ENCODE results near the gene PKP4. TPM values are rescaled to one million over a fixed set of nuclear protein-coding genes. Genes with fewer than 3 reads are reported as not detected.

Gene PKP4
- total RNA-seq, 1 donor from 2014 or later = 30.3 TPM

DNA sequence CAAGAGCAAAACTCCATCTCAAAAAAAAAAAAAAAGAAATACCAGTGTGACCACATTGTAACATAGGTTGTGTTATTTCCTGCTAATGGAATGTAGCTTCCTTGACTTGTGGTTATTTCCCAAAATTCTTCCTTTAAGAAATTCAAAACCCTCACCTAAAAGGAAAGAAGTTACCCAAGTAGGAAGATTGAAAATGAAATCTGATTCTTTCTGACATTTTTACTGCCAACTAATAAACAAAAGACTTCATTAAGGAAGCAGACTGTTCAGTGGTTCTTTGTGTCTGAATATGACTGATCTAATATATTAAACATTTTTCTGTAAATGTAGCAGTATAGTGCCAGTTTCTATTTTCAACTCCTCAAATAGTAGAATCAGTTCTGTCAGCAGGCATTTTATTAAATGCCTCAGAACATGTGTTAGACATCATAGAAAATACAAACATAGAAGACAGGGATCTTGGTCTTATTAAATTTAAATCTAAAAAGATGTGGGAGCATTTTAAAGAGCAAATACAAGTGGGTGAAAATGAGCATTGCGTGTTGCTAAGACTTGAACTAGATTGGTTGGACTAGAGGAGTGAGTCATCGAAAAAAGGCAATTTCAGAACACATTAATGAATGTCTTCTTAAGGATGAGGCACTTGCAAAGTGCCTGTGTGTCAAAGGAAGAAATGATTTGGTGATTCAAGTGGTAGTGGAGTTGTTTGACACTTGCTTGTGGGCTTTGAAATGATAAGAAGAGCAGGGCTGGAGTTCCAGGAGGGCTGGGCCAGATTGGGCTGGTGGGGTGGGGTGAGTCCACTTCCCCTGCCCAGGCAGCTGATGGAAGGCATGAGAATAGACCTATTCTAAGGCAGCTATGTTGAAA, 53.4 kb downstream of the PKP4 start:
- no peak overlapping the region for H3K27ac Mint-ChIP-seq
- H3K9me3 Mint-ChIP-seq = no peaks in the 10 kb centered on the region
- H3K4me1 Mint-ChIP-seq (ENCODE audit: low read depth) = peaks cover 9% of the 10 kb centered on the region
- H3K36me3 Mint-ChIP-seq (ENCODE audit: low read depth) = peaks cover 4% of the 10 kb centered on the region
- H3K4me3 Mint-ChIP-seq = no peak overlapping the region
- no peak for DNase-seq (ENCODE audit: low spot score)
- H3K27me3 Mint-ChIP-seq (ENCODE audit: insufficient read depth) = no peaks in the 10 kb centered on the region
- intact Hi-C loops (cut with micrococcal nuclease) = no loop called here

DNA sequence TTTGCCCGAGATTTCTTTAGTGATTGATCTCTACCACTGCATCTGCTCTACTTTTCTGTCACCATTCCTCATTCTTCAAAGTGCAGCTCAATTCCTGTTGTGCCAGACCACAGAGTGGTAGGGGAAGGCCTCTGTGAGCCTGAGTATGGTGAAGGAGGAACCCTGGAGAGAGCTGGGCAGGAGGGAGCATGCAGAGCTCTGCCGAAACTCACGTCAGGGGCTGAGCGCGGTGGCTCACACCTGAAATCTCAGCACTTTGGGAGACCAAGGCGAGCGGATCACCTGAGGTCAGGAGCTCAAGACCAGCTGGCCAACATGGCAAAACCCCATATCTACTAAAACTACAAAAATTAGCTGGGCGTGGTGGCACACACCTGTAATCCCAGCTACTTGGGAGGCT, 54.1 kb downstream of the PKP4 start:
- intact Hi-C loops (cut with micrococcal nuclease) = no loop called here
- no peak overlapping the region for H3K27ac Mint-ChIP-seq

DNA sequence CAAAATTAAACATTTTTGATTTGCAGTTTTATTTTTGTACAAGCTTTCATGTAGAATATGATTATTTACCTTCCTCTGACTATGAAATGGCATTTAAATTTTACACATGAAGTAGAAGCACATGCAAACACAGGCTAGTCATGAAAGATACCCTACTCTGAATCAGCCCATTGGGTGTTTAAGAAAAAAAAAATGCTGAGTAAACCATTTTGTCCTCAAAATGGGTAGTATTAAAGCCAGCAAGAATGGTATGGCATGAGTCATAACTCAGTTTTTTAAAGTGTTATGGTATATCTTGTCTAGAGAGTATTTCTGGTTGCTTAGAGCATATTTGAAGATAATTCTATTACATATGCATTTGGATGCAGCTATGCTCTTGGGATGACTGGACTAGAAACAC, 55.0 kb downstream of the PKP4 start:
- Mint-ChIP-seq H3K9me3 (no peaks in the 10 kb centered on the region), H3K4me1 (ENCODE audit: low read depth) (peaks cover 6% of the 10 kb centered on the region), H3K4me3 (no peak overlapping the region), H3K27me3 (ENCODE audit: insufficient read depth) (no peaks in the 10 kb centered on the region), H3K36me3 (ENCODE audit: low read depth) (peaks cover 4% of the 10 kb centered on the region), H3K27ac (no peak overlapping the region)
- intact Hi-C loops (cut with micrococcal nuclease) = no loop called here
- no peak for DNase-seq (ENCODE audit: low spot score)

More for the DNA sequence above, 54.1 kb downstream of the PKP4 start:
- DNase-seq (ENCODE audit: low spot score) = no peak
- H3K36me3 Mint-ChIP-seq (ENCODE audit: low read depth) = peaks cover 4% of the 10 kb centered on the region
- H3K4me3 Mint-ChIP-seq = no peak overlapping the region
- H3K4me1 Mint-ChIP-seq (ENCODE audit: low read depth) = peaks cover 9% of the 10 kb centered on the region
- no peaks in the 10 kb centered on the region for H3K27me3 Mint-ChIP-seq (ENCODE audit: insufficient read depth)
- H3K9me3 Mint-ChIP-seq = no peaks in the 10 kb centered on the region

DNA sequence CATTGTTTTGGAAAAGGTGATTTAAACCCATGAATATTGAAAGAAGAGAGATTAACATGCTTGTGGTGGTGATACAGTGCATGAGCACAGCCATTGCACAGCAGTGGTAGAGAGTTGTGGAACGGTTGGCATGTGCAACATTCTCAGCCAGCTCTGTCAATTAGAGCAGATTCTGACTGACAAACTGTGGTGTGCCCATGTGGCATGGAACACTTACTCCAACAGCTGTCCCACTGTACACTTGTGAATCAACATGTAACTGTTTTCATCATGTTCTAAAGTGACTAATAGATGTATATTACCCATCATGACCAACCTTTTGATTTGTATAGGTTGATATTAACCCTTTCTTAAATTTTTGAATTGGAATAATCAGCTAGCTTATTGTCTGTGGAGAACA, 55.6 kb downstream of the PKP4 start:
- intact Hi-C loops (cut with micrococcal nuclease) = no loop called here
- no peaks in the 10 kb centered on the region for H3K9me3 Mint-ChIP-seq
- H3K27me3 Mint-ChIP-seq (ENCODE audit: insufficient read depth) = no peaks in the 10 kb centered on the region
- DNase-seq (ENCODE audit: low spot score) = no peak
- peaks cover 4% of the 10 kb centered on the region for H3K36me3 Mint-ChIP-seq (ENCODE audit: low read depth)
- peaks cover under 1% of the 10 kb centered on the region for H3K4me1 Mint-ChIP-seq (ENCODE audit: low read depth)
- H3K27ac Mint-ChIP-seq = no peak overlapping the region
- H3K4me3 Mint-ChIP-seq = no peak overlapping the region

DNA sequence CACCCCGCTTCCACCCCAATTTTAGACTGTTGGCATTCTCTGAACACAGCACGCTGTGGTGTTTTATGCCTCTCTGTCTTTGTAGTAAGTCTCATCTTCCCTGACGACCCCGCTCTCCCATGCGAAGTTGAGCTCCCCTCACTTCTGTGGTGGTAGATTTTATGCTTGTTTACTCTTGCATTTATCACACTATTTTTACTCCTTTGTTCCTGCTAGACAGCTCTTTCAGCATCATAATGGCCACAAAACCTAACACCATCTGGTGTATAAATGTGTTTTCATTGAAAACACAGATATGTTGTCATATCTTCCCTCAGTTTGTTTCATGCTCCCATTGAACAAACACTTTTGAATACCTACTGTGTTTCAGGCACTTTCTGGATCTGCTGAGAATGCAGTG, 57.1 kb downstream of the PKP4 start:
- peaks cover 4% of the 10 kb centered on the region for H3K36me3 Mint-ChIP-seq (ENCODE audit: low read depth)
- H3K27me3 Mint-ChIP-seq (ENCODE audit: insufficient read depth) = no peaks in the 10 kb centered on the region
- no peak for DNase-seq (ENCODE audit: low spot score)
- H3K9me3 Mint-ChIP-seq = no peaks in the 10 kb centered on the region
- intact Hi-C loops (cut with micrococcal nuclease) = no loop called here
- no peaks in the 10 kb centered on the region for H3K4me1 Mint-ChIP-seq (ENCODE audit: low read depth)
- H3K4me3 Mint-ChIP-seq = no peak overlapping the region
- H3K27ac Mint-ChIP-seq = no peak overlapping the region

DNA sequence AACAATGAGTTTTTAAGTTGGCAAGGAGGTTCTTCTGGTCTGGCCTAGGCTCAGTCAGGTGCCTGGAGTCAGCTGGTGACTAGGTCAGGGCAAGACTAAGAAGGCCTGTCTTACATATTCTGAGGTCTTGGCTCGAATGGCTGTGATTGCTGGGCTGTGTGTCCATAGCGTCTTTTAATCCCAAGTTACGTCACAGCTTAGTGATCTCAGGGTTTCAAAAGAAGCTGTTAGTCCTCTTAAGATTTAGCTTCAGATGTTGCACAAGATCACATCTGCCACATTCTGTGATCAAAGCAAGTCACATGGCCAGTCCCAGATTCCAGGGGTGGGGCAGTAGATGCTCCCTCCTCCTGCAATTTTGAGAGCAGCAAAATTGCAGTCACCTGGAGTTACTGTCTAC, 61.3 kb downstream of the PKP4 start:
- no peak for DNase-seq (ENCODE audit: low spot score)
- intact Hi-C loops (cut with micrococcal nuclease) = no loop called here
- H3K4me1 Mint-ChIP-seq (ENCODE audit: low read depth) = no peaks in the 10 kb centered on the region
- no peak overlapping the region for H3K27ac Mint-ChIP-seq
- no peaks in the 10 kb centered on the region for H3K27me3 Mint-ChIP-seq (ENCODE audit: insufficient read depth)
- H3K36me3 Mint-ChIP-seq (ENCODE audit: low read depth) = peaks cover 6% of the 10 kb centered on the region
- no peak overlapping the region for H3K4me3 Mint-ChIP-seq
- peaks cover 7% of the 10 kb centered on the region for H3K9me3 Mint-ChIP-seq

DNA sequence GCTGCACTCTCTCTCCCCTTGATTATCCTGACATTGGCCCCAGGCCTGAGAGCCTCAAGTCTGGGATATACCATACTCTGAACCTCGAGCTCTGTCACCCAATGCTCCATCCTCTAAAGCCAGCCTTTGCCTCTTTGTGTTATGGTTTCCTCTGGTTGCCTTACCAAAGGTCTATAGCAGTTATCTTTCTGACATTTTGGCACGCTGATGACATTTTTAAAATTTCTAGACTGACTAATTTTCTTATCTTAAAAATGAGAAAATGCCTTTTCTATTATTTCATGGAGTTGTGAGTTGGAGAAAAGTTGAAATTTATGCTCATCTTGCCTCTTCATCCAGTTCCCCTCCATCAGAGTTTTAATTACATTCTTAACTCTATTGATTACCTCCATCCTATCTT, 62.7 kb downstream of the PKP4 start:
- Mint-ChIP-seq H3K4me1 (ENCODE audit: low read depth) (no peaks in the 10 kb centered on the region), H3K36me3 (ENCODE audit: low read depth) (peaks cover 2% of the 10 kb centered on the region), H3K9me3 (peaks cover 7% of the 10 kb centered on the region), H3K4me3 (no peak overlapping the region), H3K27ac (no peak overlapping the region), H3K27me3 (ENCODE audit: insufficient read depth) (no peaks in the 10 kb centered on the region)
- no peak for DNase-seq (ENCODE audit: low spot score)
- intact Hi-C loops (cut with micrococcal nuclease) = no loop called here

DNA sequence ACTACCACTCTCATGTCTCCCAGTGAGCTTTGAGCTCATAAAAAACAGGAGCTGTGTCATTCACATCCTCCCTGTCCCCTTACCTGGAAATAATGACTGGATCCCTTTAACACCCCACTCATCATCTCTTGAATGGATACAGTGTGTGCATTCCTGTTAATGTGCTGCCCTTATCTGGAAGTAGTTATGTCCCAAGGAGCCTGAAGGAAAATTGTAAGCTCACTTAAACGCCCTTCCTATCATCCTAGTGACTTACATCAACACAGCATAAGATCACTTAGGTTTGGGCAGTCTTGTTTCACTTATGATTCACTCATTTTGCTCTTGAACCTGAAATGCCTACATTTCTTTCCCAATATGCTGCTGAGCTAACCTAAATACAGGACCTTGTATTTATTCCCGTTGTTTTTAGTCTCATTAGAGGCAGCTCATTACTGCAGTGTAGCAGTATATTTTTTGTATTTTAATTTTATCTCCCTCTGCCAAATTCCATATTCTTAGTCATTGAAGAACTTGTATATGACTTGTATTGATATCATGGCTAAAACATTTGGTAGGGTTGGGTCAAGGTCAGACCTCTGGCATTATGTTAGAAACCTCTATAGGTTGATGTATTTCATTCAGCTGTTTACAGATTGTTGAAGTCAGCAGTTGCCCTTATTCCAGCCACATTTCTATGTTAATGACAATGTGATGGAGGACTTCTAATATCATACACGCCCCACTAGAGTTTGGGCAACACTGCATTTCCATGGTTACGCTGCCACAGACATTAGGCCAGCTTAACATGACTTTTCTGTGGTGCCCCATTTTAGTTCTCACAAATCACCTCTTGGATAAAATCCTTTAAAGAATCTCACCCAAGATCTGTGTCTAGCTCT, 72.9 kb downstream of the PKP4 start:
- Mint-ChIP-seq H3K9me3 (no peaks in the 10 kb centered on the region), H3K36me3 (ENCODE audit: low read depth) (no peaks in the 10 kb centered on the region), H3K4me1 (ENCODE audit: low read depth) (no peaks in the 10 kb centered on the region), H3K4me3 (no peak overlapping the region), H3K27ac (no peak overlapping the region), H3K27me3 (ENCODE audit: insufficient read depth) (no peaks in the 10 kb centered on the region)
- intact Hi-C loops (cut with micrococcal nuclease) = no loop called here
- no peak for DNase-seq (ENCODE audit: low spot score)

DNA sequence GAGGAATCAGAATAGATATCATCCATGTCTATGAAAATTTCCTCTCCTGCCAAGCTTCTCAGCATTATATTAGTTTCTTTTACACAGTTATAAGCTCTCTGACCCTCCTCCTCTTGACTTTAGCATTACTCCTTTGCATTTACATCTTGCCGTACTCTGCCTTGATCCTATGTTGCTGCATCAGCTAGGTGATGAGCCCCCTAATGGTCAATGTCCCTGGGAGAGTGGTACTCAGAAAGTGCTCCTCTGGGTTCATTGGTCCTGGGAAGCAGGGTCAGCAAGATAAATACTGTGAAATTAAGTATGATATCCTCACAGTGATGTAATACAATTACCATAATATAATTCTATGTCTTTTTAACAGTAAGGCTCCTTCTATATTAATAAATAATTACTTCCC, 74.1 kb downstream of the PKP4 start:
- Mint-ChIP-seq H3K27me3 (ENCODE audit: insufficient read depth) (no peaks in the 10 kb centered on the region), H3K4me1 (ENCODE audit: low read depth) (no peaks in the 10 kb centered on the region), H3K27ac (no peak overlapping the region), H3K9me3 (no peaks in the 10 kb centered on the region), H3K36me3 (ENCODE audit: low read depth) (no peaks in the 10 kb centered on the region), H3K4me3 (no peak overlapping the region)
- DNase-seq (ENCODE audit: low spot score) = no peak
- intact Hi-C loops (cut with micrococcal nuclease) = no loop called here

DNA sequence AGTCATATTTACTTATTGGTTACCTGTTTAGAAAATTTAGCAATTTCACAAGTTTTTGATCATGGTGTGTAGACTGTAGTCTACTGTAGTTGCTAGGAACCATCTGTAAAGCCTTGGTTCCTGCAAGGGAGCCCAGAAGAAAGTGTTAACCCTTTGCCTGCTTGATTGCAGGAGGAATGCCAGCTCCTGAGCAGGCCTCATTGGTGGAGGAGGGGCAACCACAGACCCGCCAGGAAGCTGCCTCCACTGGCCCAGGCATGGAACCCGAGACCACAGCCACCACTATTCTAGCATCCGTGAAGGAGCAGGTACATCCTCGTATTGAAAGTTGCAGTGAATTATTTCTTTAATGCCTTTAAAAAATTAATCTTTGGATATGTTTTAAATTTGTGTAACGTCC, 76.3 kb downstream of the PKP4 start:
- intact Hi-C loops (cut with micrococcal nuclease) = no loop called here
- no peaks in the 10 kb centered on the region for H3K27me3 Mint-ChIP-seq (ENCODE audit: insufficient read depth)
- peaks cover 4% of the 10 kb centered on the region for H3K36me3 Mint-ChIP-seq (ENCODE audit: low read depth)
- no peak overlapping the region for H3K27ac Mint-ChIP-seq
- no peak for DNase-seq (ENCODE audit: low spot score)
- no peaks in the 10 kb centered on the region for H3K9me3 Mint-ChIP-seq
- H3K4me1 Mint-ChIP-seq (ENCODE audit: low read depth) = no peaks in the 10 kb centered on the region
- H3K4me3 Mint-ChIP-seq = no peak overlapping the region

DNA sequence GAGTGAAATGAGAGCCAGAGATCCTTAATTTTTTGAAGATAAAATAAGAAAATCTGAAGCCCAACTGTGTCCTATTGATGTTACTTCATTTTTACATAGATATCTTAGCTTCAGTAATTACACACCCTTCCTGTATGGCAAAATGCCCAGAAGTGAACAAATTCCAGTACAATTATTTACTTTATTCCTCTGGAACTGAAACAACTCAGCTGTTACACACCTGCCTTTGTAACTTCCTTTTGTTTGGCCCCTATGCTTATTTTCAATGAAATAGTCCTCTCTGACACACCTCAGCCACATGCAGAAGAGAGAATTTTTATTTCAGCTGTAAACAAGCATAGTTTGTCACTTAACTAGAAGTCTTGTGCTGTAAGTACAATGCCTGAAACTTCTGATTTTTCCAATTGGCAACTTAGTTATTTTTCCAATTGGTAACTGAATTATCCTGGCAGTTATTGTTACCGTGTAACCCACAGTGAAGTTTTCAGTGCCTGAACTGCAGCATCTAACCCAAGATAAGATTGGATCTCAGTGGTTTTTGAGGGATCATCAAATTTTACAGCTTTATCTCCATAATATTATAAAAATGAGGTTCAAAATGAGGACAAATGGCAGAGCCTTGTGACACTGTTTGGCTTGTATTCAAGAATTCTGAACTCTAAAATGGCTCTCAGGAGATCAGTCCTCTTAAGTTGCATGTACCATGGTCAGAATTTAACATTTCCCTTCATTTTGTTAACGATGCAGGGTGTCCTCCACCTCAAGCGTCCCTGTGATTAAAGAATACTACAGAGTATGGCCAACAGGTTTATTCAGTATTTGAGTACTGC, 82.6 kb downstream of the PKP4 start:
- intact Hi-C loops (cut with micrococcal nuclease) = no loop called here
- no peaks in the 10 kb centered on the region for H3K4me1 Mint-ChIP-seq (ENCODE audit: low read depth)
- H3K36me3 Mint-ChIP-seq (ENCODE audit: low read depth) = peaks cover 4% of the 10 kb centered on the region
- no peaks in the 10 kb centered on the region for H3K27me3 Mint-ChIP-seq (ENCODE audit: insufficient read depth)
- H3K9me3 Mint-ChIP-seq = no peaks in the 10 kb centered on the region
- no peak overlapping the region for H3K27ac Mint-ChIP-seq
- DNase-seq (ENCODE audit: low spot score) = no peak
- H3K4me3 Mint-ChIP-seq = no peak overlapping the region

DNA sequence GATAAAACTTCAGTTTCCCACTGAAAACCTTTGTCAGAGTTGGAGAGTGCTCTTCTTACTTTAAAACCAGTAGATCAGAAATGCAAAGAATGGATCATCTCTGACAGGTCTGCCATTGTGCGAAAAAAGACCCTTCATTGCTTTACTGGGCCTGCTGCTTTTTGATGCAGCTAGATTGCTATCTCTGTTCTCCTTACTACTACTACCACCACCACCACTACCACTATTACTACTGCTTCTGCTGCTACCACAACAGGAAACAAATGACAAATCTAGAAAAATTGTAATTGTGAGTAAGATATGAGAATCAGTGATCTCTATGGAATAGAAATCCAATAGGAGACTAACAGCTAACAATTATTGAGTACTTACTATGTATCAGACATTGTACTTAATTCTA, 85.8 kb downstream of the PKP4 start:
- Mint-ChIP-seq H3K27me3 (ENCODE audit: insufficient read depth) (no peaks in the 10 kb centered on the region), H3K27ac (no peak overlapping the region), H3K4me3 (no peak overlapping the region), H3K36me3 (ENCODE audit: low read depth) (peaks cover 3% of the 10 kb centered on the region), H3K9me3 (no peaks in the 10 kb centered on the region), H3K4me1 (ENCODE audit: low read depth) (peaks cover 16% of the 10 kb centered on the region)
- DNase-seq (ENCODE audit: low spot score) = no peak
- intact Hi-C loops (cut with micrococcal nuclease) = no loop called here

Measured in activated T-helper 1 cell treated with anti-CD3 and anti-CD28 coated beads, Interleukin-12 subunit alpha, Interleukin-12 subunit beta, Interleukin-2, Interleukin-4 antibody, amounts not matched to agents 30 ng/mL and 10 ng/mL and 1 ng/mL, durations not matched to agents 14 hours and 24 hours and 36 hours (primary cell).